ENCODE measurements around the gene SDHC.

DNA sequence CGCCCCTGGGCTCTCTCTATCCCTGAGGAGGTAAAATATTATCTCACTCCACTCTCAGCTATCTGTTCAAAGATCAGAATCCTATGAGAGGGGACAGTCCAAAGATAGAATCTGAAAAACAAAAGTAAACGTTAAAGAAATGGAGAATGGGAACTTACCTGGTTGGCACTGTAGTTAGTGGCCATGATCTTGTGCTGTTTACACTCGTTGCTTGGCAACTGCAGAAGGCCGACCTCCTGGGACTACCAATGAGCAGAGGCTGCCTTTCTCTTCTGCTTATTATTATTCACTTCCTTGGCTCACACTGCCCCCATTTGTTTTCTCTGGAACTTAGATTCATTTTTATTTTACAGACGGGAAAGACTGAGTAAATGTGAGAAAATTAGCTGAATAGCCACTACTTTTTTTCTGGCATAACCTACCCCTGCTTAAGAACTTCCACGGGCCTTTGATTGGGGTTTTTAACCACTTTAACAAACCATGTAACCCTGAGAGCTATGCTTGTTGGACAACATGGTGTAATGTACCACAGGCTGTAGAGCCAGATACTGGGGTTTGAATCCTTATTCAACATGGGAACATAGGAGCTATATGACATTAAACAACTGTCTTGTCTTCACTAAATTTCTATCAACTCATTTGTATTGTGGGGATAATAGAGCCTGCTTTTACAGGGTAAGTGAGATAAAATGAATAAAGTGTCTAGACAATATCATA is 53.7 kb downstream of the SDHC start, which contains the start of gene CFAP126:
- TF ChIP-seq ZNF274 (IDR thresholded peaks at IDR 0.05; ENCODE audit: low read depth, low read length) (no peak), TCF7L2 (IDR thresholded peaks at IDR 0.05; ENCODE audit: borderline replicate concordance, extremely low read depth, insufficient read depth, insufficient read length) (no peak), POLR2A (IDR thresholded peaks at IDR 0.05; ENCODE audit: borderline replicate concordance, extremely low read depth, insufficient read depth, insufficient read length) (no peak), RAD21 (IDR thresholded peaks at IDR 0.05; ENCODE audit: low read depth) (peak; percentile 53), EZH2phosphoT487 (IDR thresholded peaks at IDR 0.05; ENCODE audit: borderline replicate concordance) (no peak), POLR2AphosphoS5 (IDR thresholded peaks at IDR 0.05; ENCODE audit: low read depth, low read length) (no peak), SP1 (IDR thresholded peaks at IDR 0.05; ENCODE audit: low read depth) (no peak), CEBPB (IDR thresholded peaks at IDR 0.05; ENCODE audit: low read depth) (no peak)
- TF ChIP-seq, protein P1, sequence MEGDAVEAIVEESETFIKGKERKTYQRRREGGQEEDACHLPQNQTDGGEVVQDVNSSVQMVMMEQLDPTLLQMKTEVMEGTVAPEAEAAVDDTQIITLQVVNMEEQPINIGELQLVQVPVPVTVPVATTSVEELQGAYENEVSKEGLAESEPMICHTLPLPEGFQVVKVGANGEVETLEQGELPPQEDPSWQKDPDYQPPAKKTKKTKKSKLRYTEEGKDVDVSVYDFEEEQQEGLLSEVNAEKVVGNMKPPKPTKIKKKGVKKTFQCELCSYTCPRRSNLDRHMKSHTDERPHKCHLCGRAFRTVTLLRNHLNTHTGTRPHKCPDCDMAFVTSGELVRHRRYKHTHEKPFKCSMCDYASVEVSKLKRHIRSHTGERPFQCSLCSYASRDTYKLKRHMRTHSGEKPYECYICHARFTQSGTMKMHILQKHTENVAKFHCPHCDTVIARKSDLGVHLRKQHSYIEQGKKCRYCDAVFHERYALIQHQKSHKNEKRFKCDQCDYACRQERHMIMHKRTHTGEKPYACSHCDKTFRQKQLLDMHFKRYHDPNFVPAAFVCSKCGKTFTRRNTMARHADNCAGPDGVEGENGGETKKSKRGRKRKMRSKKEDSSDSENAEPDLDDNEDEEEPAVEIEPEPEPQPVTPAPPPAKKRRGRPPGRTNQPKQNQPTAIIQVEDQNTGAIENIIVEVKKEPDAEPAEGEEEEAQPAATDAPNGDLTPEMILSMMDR (IDR thresholded peaks at IDR 0.05 in 2 of 3, conservative IDR thresholded peaks at IDR 0.05 in 1 of 3; ENCODE audit: borderline replicate concordance in 1 of 3, insufficient read depth in 1 of 3, low read depth in 2 of 3, low read length in 2 of 3) = 0 out of 6 replicates have a peak, but pooled peaks of 2 of the 3 experiments have one; percentile 13 to 28
- TF ChIP-seq, protein P2, sequence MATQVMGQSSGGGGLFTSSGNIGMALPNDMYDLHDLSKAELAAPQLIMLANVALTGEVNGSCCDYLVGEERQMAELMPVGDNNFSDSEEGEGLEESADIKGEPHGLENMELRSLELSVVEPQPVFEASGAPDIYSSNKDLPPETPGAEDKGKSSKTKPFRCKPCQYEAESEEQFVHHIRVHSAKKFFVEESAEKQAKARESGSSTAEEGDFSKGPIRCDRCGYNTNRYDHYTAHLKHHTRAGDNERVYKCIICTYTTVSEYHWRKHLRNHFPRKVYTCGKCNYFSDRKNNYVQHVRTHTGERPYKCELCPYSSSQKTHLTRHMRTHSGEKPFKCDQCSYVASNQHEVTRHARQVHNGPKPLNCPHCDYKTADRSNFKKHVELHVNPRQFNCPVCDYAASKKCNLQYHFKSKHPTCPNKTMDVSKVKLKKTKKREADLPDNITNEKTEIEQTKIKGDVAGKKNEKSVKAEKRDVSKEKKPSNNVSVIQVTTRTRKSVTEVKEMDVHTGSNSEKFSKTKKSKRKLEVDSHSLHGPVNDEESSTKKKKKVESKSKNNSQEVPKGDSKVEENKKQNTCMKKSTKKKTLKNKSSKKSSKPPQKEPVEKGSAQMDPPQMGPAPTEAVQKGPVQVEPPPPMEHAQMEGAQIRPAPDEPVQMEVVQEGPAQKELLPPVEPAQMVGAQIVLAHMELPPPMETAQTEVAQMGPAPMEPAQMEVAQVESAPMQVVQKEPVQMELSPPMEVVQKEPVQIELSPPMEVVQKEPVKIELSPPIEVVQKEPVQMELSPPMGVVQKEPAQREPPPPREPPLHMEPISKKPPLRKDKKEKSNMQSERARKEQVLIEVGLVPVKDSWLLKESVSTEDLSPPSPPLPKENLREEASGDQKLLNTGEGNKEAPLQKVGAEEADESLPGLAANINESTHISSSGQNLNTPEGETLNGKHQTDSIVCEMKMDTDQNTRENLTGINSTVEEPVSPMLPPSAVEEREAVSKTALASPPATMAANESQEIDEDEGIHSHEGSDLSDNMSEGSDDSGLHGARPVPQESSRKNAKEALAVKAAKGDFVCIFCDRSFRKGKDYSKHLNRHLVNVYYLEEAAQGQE (IDR thresholded peaks at IDR 0.05; ENCODE audit: low read depth) = no peak
- TF ChIP-seq, protein P3, sequence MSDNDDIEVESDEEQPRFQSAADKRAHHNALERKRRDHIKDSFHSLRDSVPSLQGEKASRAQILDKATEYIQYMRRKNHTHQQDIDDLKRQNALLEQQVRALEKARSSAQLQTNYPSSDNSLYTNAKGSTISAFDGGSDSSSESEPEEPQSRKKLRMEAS (IDR thresholded peaks at IDR 0.05) = no peak
- TF ChIP-seq, protein P4, sequence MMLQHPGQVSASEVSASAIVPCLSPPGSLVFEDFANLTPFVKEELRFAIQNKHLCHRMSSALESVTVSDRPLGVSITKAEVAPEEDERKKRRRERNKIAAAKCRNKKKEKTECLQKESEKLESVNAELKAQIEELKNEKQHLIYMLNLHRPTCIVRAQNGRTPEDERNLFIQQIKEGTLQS (IDR thresholded peaks at IDR 0.05) = no peak

Data from HCT116 (cell line).